Measurements from ENCODE around the gene DEK. TPM values are rescaled to one million over a fixed set of nuclear protein-coding genes. Genes with fewer than 3 reads are reported as not detected.
"Not testable (repeated sequence)": the region's sequence is repeated elsewhere in the genome, so short reads cannot be mapped to it uniquely, and the experiment has no call there.

The DEK gene, protein sequence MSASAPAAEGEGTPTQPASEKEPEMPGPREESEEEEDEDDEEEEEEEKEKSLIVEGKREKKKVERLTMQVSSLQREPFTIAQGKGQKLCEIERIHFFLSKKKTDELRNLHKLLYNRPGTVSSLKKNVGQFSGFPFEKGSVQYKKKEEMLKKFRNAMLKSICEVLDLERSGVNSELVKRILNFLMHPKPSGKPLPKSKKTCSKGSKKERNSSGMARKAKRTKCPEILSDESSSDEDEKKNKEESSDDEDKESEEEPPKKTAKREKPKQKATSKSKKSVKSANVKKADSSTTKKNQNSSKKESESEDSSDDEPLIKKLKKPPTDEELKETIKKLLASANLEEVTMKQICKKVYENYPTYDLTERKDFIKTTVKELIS
- polyA plus RNA-seq (2013, experiment 1 of 2; ENCODE audit: insufficient read length), result 110 TPM
- polyA plus RNA-seq (2013, experiment 2 of 2; ENCODE audit: insufficient read length), result 134 TPM

DNA sequence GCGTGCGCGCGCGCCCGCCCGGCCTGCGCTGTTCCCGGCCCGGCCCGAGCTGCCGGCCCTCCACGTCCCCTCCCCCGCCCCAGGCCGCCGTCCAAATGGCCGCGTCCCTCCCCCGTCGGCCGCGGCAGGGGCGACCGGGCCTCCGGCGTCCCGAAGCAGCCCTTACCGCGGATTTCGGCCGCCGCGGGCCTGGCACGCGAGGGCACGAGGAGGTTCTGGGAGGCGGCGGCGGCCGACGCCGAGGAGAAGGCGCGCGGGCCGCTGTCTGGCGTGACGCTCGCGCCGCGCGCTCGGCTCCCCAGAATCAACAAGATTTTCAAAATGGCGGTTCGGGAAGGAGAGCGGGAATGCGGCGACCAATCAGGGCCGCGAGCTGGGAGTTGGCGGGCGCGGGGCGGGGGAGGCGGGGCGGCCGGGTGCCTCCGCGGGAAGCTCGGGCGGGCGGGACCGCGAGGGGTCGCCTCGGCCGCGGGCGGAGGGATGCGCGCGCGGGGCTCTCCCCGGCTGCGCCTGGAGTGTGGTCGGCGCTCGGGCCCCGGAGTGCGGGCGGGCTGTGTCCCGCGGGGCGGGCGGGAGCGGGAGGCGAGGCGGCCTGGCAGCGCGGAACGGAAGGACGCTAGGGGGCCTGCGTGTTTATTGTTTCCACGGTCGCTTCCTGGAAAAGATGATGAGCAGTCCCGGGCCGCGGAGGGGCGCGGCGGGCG lies at the start of gene DEK:
DEK (minus strand) TSS at position 312 of the 704 bp plus-strand sequence. CDS start 543 bp downstream, outside the sequence.
- DNase-seq, result peak; percentile 90

DNA sequence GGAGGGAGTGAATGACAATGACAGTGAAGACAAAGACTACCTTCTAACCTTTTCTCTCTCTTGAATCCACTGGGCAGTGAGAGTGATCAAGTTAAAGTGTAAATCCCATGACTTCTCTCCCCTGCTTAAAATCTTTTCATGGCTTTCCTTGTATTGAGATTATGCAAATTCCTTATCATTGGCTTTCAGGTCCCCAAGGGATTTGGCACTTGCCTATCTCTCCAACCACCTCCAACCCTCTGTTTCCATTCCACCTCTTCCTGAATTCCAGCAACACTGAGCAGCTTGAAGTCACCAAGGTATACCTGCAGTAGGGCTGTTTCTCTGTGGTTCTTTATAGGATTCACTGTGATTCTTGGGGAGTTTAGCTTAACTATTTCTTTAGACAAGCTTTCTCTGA lies 48.0 kb upstream of the DEK start:
- DNase-seq, result no peak

DNA sequence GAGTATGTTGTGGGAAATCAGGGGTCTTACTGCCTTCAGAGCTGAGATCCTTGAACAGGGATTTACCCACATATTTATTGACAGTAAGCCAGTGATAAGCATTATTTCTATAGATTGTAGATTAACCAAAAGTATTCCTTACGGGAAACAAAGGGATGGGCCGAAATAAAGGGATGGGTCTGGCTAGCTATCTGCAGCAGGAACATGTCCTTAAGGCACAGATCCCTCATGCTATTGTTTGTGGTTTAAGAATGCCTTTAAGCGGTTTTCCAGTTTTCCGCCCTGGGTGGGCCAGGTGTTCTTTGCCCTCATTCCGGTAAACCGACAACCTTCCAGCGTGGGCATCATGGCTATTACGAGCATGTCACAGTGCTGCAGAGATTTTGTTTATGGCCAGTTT lies 45.7 kb upstream of the DEK start:
- not testable (repeated sequence) for DNase-seq

DNA sequence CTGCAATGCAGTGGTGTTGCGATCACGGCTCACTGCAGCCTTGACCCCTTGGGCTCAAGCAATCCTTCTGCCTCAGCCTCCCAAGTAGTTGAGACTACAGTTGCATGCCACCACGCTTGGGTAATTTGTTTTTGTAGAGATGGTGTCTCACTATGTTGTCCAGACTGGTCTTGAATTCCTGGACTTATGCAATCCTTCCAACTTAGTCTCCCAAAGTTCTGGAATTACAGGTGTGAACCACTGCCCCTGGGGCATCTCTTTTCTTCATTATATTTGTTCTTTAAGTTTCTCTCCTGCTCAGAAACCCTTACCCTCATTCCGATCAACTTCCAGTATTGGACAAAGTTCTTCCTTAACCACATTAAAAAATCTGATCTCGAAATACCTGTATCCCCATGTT lies 44.7 kb upstream of the DEK start:
- DNase-seq, result peak; percentile 36

DNA sequence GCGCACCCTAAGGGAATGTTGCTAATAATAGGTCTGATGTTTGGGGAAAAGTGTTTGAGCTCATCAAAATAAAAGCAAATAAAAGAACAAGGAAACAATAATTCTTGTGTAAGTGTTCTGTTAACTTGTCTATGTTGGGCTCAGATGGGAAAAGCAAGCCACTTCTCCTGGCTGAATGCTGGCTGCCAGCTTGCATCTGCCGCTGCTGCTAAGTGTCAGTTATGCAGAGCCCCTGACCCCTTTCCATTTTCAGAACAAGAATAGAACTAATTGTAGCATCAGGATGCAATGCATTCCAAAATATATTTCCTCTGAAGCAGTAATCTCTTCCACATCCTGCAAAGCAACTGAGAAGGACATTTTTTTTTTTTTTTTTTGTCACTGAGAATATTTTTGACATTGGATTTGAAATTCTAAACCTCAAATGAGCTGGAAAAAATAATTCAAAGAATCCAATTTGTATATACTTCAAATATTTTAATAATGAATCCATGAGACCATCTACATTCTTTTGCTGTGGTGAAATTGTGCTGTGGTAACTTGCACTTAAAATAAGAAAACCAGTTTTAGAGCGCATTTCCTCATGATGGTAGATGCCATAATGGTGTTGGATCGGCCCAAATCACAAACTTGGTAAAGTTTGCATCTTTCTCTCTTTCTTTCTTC lies 43.9 kb upstream of the DEK start:
- DNase-seq, result peak; percentile 90

DNA sequence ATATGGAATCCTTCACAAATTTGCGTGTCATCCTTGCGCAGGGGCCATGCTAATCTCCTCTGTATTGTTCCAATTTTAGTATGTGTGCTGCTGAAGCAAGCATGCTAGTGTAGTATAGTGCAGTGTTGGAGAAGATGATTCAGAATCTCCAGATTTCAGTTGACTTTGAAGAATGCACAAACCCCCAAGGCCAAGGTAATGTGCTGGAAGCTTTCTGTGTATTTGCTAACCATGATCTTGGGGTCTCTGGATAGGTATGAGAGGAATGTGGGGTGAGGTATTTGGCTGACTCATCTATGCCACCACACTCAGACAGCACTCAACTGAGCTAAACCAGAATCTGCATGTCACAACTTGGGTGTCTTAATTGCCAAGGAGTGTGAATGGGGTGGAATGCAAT lies 42.6 kb upstream of the DEK start:
- peak; percentile 96 for DNase-seq

DNA sequence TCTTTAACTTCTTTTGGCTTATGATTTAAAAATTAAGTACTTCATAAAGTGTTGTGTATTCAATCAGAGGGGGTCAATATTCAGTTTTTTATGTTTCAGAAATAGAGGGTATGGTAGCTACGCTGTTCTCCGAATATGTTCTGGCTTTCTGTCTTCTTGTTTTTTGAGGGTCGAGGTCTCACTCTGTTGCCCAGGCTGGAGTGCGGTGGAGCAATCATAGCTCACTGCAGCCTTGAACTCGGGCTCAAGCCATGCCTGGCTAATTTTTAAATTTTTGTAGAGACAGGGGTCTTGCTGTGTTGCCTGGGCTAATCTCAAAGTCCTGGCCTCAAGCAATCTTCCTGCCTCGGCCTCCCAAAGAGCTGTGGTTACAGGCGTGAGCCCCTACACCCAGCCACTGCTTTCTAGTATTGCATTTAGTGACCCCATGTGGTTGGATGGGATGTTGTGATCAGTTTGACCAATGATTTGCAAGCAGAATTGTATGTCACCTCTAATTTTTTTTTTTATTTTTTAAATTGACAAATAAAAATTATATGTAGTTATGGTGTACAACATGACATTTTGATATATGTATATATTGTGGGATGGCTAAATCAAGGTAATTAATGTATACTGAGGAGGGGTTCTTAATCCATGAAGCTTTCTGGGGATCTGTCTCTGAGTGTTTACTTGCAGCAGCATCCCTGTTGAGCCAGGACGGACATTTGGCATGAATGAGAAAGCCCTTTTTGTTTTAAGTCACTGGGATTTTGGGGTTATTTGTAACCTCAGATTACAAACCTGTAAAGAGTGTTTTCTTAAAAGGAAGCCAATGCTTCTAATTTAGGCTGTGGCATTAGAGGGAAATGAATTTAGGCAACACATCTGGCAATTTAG lies 38.5 kb upstream of the DEK start:
- peak; percentile 32 for DNase-seq

DNA sequence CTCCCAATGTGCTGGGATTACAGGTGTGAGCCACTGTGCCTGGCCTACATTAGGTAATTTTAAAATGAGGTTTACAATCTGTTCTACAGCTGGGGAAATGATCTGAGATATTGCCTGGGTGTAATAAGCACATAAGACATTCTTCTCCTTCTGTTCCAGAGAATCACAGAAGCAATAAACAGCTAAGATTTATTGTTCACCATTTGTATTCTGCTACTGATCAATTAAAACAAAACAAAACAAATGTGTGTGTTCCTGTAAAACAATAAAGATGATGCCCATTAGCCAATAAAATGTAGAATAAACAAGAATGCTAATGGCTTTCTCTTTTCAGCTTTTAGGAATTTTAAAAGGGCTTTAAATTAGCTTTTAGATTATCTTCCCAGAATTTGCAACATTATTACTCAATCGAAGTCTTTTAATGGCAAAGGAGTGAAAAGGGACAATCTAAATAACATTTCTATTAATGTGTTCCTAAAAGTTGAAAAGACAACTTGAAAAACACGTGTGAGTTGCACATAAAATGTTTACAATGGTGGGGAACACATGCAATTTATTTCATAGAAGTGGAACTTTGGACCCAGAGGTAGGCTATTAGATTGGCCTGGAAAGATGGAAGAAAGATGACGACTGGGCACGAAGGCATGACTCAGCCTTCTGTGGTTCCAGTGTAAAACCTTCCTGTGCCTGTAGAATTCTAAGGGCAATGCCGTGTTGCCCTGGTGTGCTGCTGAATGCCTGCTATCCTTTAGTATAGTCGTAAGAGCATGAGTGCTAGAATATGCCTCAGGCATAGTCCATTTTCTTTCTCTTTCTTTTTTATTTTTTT lies 29.0 kb upstream of the DEK start:
- DNase-seq, result peak; percentile 20

DNA sequence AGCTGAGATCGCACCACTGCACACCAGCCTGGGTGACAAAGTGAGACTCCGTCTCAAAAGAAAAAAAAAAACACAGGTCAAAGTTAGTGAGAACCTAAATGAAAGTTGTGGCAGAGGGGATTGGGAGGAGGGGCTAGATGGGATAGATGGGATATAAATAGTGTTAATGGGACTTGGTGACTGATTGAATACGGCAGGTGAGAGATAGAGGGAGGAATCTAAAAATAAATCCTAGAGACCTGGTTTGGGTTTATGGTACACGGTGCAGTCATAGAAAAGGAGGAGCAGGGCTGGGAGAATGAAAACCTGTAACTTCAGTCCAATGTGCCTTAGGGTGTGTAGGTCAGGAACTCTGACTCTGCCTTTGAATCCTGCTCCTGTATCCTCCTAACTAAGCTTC lies 25.0 kb upstream of the DEK start:
- DNase-seq, result no peak

DNA sequence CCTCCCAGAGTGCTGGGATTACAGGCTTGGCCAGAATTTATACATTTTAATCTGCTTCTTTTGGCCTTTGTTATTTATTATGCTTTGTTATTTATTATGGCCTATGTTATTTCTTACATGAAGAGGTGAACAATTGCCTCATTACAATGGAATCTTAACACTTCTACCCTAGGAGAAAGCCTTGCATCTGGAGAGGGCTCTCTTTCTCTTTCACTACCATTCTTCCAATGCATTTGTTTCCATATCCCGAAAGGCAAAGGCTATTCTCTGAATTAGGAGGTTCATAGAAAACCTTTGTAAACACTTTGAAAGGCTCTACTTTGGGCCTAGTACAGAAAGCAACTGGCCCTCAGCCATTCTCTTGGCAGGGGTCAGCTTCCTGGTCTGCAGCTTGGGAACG lies 19.9 kb upstream of the DEK start:
- no peak for DNase-seq

DNA sequence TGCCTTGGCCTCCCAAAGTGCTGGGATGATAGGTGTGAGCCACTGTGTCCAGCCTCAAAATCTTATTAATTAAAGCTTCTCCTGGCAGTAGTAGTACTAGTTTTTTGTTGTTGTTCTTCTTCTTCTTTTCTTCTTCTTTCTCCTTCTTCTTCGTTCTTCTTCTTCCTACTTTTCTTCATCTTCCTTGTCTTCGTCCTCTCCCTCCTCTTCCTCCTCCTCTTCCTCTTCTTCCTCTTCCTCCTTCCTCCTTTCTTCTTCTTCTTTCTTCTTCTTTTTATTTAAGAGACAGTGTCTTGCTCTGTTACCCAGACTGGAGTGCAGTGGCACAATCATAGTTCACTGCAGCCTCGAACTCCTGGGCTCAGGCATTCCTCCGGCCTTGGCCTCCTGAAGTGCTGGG lies 17.2 kb upstream of the DEK start:
- DNase-seq, result no peak

DNA sequence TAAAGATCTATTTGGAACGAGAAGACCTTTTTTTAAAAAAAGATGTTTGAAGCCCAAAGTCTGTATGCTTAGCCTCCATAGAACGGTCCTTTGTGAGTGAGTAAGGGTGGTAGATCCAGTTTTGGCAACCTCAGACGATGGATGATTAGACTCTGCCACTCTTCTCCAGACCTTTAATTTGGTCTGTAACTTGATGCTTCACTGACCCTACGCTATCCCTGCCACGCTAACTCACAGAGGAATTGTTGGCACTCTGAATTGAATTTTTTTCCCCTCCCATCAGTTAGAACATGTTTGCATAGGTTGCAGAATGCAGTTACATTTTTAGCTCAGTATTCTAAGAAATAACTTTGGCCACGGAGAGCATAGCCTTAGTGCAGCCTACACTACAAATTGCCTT lies 15.8 kb upstream of the DEK start:
- DNase-seq, result peak; percentile 65

DNA sequence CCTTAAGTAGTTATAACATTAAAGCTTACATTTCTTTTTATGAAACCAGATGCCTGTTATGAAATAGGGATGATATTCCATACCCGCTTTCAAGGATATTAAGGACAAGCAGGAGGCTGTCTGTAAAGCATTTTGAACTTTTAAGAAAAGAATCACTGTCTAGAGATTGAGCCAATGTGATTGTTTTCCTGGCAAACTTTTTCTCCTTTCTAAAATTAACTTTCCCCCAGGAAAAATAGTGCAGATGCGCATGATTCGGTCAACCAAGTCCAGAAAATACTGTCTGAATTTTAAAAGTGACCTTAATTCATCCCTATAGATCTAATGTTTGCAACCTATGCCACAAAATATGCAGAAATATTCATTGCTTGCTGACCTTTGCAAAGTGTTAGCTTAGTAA lies 15.1 kb upstream of the DEK start:
- DNase-seq, result no peak

DNA sequence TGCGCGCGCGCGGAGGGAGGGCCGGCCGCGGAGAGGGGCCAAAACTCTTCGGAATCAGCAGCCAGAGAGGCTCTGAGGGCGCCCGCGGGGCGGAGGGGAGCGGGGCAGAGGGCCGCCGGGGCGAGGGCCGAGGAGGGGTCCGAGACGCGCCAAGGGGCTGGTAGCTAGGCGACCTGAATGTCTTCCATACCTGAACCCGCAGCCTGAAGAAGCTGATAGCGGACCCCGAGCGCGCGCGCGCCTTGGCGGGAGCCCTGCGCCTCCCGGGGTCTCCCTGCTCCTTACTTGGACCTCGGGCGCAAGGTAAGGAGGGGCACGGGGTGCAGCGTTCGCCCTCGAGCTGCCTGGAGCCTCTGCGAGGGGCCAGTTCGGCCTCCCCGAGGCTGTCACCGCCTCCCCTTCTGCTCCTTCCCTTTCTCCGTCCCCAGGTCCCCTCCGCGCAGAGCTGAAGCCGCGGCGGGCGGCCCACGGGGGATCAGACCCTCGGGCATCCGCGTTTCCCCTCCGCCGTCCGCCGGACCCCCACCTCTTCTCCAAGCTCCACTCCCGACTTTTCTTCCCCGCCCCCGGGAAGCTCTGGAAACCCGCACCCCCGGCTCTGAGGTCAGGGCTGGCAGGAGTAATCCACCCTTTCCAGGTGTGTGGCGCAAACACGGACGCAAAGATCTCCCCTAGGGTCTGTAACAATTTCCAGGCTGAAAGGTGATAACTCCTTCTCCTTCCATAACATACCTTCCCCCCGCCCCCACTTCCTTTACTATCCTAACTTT lies 13.1 kb upstream of the DEK start:
- DNase-seq, result no peak

DNA sequence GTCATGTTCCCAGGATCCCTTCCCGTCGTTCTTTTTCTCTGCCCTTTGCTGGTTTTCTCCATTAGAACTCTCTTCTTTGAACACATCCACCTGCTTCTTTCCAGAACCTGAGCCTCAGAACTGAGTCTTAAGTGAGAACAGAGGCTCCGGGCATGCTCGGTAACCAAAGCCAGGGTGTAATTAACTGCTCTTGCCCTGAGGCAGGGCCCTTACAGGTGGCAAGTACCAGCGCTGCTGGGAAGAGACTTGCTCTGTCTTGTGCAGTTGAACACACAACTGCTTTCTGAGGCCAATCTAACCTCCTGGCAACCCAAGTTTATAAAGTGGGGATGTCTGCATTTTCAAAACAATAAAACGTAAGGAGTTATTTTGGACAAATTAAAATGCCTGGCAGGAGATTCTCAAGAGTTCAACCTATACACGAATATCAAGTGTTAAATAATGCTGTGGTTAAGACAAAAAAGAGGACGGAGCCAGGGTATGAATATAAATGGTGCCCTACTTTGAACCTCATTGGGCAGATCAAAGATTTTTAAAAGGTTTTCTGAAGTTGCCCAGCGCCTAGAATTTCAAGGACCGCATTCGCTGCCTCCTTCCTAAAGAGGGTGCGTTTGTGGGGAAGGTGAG lies 12.4 kb upstream of the DEK start:
- no peak for DNase-seq

DNA sequence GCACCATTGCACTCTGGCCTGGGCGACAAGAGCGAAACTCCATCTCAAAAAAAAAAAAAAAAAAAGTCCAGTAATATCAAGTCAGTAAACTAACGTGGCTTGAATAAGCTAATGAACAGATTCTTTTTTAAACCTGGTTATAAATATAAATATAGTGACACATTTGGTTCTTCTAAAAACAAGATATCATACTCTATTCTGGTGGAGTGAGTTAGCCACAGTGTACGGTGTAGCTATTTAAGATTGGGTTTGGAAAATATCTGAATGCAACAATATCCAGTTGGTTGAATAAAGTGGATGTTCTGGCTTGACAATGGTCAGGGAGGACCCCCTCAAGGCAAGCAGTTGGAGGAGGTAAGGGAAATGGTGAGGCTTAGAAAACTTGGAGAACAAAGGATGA lies 5.9 kb upstream of the DEK start:
- DNase-seq, result no peak

DNA sequence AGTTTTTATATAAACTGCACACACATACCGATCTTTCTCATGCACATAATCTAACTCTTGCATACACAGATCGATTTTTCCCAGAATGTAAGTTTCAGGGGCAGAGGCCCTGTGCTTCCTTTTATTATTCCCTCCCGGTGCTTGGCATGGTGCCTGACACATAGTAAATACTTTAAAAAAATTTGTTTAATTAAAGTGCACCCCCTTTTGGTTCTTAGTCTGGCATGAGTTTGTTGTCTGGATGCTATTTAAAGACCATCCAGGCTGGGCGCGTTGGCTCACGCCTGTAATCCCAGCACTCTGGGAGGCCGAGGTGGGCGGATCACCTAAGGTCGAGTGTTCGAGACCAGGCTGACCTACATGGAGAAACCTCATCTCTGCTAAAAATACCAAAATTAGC lies 5.4 kb upstream of the DEK start:
- no peak for DNase-seq

DNA sequence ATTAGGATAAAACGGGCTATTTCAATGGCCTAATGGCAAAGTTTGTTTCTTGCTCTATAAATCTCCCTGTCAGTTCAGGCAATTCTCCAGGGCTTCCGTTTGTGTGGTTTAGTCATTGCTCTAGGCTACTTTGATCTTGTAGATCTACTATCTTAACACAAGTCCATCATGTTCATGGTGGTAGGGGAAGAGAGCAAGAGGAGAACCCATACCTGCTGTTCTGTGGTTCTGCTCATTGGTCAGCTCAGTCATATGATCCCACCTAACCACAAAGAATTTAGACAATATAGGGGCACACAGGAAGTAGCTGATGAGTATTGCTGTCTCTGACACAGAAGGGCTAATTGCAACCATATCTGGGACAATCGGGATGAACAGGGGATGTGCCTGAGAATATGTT lies 4.9 kb upstream of the DEK start:
- DNase-seq, result peak; percentile 68

DNA sequence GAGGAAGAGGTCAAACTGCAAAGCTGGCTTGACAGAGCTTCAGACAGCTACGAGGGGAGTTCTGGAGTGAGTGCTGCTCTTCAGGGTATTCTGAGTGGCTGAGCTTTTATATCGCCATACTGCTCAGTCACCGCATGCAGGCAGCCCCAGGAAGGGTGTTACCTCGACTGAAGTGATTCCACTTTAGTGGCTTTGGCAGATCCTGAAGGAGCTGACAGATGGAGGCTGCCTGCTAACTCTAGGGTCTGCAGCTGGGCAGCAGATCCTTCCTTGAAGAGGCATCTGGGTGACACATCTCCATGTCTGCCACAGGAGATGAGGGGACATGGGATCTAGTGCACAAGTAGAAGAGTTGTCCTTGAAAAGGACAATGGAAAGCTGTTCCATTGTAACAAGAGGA lies 3.7 kb upstream of the DEK start:
- no peak for DNase-seq

DNA sequence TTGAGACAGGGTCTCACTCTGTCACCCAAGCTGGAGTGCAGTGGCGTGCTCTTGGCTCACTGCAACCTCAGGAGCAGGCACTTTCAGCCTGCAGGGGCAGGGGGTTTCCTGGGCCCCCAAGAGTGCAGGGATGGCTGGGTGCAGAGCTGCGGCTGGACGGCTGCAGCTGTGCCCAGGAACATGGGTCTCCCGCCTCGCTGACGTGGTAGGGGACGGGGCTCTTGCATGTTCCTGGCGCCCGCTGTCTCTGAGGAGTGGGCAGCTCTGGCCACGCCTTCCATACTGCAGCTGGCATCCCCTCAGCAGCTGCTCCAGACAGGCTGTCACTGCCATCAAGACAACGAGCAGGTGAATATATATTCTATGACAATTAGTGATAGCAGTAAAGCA lies 2.2 kb upstream of the DEK start:
- no peak for DNase-seq

Data from fibroblast of skin of scalp (primary cell).